VCaP (cell line): ENCODE measurements around the gene ADM.
"Not testable (repeated sequence)": the region's sequence is repeated elsewhere in the genome, so short reads cannot be mapped to it uniquely, and the experiment has no call there.

Experiments used
- H3K27ac ChIP-seq: fragments of 450-650 bp; 2 replicates; pipeline ENCODE4 v1.5.1; 2017
- TF ChIP-seq, protein P1 (sequence below): fragments of 450-650 bp; conservative IDR thresholded peaks from 2 replicates; pipeline ENCODE4 v1.5.1; 2017; ENCODE audit warnings: mild to moderate bottlenecking, moderate library complexity

The ADM gene, protein sequence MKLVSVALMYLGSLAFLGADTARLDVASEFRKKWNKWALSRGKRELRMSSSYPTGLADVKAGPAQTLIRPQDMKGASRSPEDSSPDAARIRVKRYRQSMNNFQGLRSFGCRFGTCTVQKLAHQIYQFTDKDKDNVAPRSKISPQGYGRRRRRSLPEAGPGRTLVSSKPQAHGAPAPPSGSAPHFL

DNA sequence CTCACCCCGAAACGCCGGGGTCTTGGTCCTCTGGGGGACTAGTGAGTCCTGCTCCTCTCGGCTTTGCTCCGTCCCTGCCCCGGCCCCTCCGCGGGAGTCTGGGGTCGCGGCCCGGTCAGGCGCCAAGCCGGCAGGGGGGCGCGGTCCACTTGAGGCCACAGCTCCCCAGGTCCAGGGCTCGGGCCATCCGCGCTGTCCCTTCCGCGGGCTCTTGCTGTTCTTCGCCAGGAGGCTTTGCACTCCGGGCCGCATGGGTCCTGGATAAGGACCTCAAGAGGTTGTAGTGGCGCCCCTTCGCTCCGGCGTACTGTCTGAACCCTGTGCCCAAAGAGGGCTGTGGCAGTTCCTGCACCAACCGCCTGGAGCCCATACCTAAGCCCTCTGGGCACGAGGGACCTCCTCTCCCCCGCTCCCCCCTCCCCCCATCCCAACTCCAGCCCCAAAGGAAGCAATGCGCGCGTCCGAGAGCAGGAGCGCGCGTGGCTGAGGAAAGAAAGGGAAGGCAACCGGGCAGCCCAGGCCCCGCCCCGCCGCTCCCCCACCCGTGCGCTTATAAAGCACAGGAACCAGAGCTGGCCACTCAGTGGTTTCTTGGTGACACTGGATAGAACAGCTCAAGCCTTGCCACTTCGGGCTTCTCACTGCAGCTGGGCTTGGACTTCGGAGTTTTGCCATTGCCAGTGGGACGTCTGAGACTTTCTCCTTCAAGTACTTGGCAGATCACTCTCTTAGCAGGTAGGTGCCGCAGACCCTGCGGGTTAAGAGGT is at the start of gene ADM:
TSS of gene ADM (plus strand) at position 579 of the 767 bp plus-strand sequence. CDS start 628 bp downstream, outside the sequence.
- TF ChIP-seq, protein P1, sequence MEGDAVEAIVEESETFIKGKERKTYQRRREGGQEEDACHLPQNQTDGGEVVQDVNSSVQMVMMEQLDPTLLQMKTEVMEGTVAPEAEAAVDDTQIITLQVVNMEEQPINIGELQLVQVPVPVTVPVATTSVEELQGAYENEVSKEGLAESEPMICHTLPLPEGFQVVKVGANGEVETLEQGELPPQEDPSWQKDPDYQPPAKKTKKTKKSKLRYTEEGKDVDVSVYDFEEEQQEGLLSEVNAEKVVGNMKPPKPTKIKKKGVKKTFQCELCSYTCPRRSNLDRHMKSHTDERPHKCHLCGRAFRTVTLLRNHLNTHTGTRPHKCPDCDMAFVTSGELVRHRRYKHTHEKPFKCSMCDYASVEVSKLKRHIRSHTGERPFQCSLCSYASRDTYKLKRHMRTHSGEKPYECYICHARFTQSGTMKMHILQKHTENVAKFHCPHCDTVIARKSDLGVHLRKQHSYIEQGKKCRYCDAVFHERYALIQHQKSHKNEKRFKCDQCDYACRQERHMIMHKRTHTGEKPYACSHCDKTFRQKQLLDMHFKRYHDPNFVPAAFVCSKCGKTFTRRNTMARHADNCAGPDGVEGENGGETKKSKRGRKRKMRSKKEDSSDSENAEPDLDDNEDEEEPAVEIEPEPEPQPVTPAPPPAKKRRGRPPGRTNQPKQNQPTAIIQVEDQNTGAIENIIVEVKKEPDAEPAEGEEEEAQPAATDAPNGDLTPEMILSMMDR: peak; percentile 82
- H3K27ac ChIP-seq: peak within 1 kb of the TSS; percentile 96

DNA sequence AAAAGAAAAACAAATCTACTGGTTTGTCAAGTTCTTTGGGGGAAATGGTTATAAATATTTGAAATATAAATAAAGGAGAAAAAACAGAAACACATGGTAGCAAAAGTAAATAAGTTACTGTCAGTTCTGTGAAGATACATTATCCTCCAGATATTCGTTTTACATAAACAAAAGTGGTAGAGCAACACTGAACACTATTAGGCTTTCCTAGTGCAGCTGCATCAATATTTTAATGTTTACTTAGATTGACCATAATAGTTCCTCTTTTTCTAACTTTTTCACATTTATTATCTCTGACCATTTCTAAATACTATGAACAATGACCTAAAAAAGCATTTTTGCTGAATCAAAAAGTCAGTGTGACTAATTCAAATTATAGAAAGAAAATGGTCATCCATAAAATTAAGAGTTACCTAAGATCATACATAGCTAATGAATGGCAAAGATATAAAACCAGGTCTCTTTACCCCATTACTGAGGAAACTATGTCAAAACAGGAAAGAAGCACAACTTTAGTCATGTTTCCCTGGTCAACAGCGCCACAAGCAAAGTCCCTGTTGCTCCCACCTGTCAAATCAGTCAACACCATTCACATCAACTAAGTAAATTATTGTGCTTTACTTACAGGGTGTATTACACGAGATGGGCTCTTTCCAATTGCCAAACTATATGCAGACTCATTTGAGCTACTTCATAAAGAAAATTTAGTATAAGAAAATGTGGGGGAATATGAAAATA is 49.3 kb upstream of the ADM start:
- TF ChIP-seq, protein P1: no peak
- no peak overlapping the region for H3K27ac ChIP-seq

DNA sequence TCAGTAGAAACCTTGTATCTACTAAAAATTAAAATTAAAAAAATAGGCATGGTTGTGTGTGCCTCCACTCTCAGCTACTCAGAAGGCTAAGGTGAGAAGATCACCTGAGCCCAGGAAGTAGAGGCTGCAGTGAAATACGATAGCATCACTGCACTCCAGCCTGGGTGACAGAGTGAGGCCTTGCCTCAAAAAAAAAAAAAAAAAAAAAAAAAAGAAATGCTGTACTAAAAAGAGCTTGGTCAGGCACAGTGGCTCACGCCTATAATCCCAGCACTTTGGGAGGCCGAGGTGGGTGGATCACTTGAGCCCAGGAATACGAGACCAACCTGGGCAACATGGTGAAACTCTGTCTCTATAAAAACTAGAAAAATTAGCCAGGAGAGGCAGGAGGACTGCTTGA is 47.4 kb upstream of the ADM start:
- peak overlapping the region; percentile 35 for H3K27ac ChIP-seq
- TF ChIP-seq, protein P1: no peak

DNA sequence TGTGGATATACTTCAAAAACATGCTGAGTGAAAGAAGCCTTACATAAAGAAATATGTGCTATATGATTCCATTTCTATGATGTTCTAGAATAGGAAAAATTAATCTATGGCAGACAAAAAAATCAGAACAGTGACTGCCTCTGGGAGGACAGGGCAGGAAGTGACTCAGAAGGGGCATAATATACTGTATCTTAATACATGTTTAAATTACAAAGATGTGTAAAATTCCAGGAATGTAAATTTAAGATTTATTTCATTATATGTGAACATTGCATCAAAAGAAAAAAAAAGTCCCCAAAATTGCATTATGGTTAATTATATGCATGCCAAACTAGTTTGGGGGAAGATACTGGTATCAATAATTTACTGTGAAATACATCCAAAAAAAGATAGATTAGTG is 43.1 kb upstream of the ADM start:
- no peak overlapping the region for H3K27ac ChIP-seq
- TF ChIP-seq, protein P1: no peak

DNA sequence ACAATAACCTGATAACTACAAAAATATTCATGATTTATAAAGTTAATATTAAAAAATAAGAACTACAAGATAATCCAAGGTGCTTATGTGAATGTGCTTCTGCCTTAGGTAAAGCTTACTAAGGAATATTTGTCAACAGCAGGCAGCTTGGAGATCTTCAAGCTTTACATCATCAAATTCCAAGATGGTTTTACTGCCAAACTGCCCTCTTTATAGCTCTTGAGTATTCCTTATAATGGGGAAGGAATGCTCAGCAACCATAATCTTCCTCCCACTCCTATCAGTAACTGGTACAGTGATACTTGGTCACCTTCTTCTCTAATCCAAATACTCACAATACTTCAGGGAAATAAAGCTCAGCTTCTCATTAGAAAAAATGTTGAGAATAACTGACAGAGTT is 40.9 kb upstream of the ADM start:
- no peak overlapping the region for H3K27ac ChIP-seq
- TF ChIP-seq, protein P1: no peak

DNA sequence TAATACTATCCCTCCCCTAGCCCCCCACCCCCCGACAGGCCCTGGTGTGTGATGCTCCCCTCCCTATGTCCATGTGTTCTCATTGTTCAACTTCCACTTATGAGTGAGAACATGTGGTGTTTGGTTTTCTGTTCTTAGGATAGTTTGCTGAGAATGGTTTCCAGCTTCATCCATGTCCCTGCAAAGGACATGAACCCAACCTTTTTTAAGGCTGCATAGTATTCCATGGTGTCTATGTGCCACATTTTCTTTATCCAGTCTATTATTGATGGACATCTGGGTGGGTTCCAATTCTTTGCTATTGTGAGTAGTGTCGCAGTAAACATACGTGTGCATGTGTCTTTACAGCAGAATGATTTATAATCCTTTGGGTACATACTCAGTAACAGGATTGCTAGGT is 40.2 kb upstream of the ADM start:
- not testable (repeated sequence) for H3K27ac ChIP-seq

DNA sequence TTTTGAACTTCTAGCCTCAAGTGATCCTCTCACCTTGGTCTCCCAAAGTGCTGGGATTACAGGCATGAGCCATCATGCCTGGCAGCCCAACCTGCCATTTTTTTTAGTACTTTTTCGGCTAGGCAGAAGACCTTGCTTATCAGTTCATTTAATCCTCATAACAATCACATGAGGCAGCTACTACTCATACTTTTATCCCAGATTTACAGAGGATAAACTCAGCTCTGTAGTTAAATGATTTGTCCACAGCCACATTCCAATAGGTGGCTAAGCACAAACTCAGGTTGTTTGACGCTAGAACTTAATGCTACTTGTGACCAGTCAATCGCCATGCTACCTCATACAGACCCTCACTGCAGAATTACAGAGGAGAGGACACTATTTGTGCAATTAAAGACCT is 38.9 kb upstream of the ADM start:
- TF ChIP-seq, protein P1: no peak
- no peak overlapping the region for H3K27ac ChIP-seq
